ENCODE data around the gene RAB11FIP4.

DNA sequence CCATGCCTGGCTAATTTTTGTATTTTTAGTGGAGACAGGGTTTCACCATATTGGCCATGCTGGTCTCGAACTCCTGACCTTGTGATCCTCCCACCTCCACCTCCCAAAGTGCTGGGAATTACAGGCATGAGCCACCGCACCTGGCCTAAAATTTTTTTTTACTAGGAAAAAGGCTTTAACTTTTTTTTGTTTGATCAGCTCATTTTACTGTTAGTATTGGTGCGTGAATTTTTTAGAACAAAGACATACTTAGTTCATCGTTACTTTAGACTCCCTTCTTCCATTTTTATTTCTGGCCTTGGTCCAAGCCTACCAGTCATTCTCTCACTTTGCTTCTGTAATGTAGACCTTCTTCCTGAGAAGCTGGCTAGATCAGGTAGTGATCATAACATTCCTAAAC is 25.4 kb upstream of the RAB11FIP4 start:
- TF ChIP-seq POLR2AphosphoS5 (IDR thresholded peaks at IDR 0.05; ENCODE audit: borderline replicate concordance, low read depth, low read length) = no peak
- no peak for TF ChIP-seq EZH2 (IDR thresholded peaks at IDR 0.05)
- TF ChIP-seq FOXP2 (optimal IDR thresholded peaks at IDR 0.05; ENCODE audit: control extremely low read depth, extremely low read length, insufficient read depth) = no peak

Measured in SK-N-MC (cell line).